Ramos (cell line): ENCODE measurements around the gene ZNF334.

Experiments used
- in situ Hi-C: fragments of 300-500 bp; cut with MboI; formaldehyde crosslinking; loops from one replicate; pipeline ENCODE4 v1.14.3; 2022; ENCODE audit warnings: low sequenced_read_pairs; ENCODE audit not compliant: unreplicated experiment

ZNF334 gene

DNA sequence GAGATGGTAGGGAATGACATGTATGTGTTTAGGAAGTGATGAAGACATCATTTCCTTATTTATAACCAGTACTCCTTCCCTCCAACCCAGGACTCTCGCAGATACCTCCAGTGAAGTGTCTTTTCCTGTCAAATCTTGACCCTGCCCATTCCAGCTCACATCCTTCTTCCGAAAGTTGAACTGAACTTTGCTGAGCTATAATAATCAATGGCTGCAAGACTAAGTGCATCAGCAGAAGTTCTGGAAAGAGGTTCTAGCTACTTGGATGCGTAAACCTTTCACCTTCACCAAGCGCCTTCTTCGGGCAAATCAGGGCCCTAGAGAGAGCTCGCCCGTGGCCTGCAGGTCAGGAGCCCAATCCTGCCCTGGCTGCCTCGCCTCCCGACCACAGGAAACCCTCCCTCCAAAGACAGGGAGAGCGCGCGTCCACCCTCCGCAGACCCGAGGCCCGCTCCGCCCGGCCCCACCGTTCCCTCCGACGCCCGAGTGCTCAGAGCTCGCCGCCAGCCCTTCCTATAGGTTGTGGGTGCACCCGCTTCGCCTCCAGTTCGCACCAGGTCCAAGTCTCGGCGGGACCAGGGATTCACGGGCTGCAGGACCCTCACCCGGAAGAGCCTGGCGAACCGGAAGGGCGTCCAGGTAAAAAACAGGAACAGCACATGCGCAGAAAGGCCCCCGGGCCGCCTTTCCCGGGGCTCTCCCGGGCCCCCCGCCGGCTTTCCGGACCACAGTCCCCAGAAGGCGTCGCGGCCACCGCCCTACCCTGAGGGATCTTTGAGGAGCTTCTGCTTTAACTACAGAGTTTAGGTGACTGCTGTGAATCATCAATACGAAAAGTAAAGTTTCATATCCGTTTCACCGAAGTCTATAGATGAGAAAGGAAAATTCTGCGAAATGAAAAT is at the start of gene ZNF334:
ZNF334 (minus strand) TSS at position 617 of the 902 bp plus-strand sequence. CDS start 1,457 bp downstream, outside the sequence.
- in situ Hi-C loops: no loop called here

DNA sequence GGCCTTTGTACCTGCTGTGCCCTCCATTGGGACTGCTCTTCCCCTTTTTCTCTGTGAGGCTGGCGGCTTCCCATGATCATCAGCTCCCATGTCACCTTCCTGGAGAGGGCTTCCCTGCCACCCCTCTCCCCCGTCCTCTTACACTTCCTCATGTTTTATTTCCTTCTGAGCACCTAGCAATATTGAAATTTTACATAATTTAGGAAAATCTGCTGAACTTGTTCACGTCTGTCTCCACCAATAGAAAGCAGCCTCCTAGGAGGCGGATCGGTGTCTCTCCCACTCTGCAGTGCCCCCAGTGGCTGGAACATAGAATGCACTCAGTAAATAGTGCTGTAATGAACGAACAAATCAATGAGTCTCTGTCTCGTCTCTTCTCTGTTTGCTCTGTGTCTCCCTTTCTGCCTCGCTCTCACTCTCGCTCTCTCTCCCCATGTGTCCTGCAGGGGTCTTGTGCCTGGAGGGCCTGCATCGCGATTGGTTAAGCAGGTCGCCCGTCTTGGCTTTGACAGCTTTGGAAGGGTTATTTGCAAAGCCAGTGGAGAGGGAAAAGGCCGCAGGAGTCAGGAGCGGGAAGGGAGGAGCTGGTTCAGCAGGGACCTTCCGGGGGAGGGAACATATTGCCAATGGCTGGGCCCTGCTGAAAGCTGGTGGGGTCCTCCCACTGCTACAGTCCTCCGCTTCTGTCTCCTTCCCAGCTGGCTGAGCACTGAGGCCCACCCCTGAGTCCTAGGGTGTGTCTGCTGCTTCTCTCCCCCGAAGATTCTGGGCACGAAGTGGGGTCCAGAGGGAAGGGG is 49.2 kb upstream of the ZNF334 start:
- in situ Hi-C loops: no loop called here

DNA sequence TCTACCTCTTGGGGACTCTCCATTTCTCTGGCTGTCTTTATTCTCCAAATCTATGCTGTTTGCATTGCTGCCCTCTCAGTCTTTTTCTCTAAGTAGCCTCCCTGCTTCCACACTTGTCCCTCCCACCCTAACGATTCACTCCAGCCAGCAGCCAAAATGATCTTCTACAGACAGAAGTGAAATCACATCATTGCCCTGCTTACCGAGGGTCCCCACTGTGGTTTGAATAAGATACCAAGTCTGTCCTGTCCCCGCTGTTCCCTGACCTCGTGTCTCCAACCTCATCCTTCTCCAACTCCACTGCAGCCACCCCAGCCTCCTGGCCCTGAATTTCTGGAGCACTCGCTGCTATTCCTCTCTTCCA is 48.6 kb upstream of the ZNF334 start:
- in situ Hi-C loops: no loop called here

DNA sequence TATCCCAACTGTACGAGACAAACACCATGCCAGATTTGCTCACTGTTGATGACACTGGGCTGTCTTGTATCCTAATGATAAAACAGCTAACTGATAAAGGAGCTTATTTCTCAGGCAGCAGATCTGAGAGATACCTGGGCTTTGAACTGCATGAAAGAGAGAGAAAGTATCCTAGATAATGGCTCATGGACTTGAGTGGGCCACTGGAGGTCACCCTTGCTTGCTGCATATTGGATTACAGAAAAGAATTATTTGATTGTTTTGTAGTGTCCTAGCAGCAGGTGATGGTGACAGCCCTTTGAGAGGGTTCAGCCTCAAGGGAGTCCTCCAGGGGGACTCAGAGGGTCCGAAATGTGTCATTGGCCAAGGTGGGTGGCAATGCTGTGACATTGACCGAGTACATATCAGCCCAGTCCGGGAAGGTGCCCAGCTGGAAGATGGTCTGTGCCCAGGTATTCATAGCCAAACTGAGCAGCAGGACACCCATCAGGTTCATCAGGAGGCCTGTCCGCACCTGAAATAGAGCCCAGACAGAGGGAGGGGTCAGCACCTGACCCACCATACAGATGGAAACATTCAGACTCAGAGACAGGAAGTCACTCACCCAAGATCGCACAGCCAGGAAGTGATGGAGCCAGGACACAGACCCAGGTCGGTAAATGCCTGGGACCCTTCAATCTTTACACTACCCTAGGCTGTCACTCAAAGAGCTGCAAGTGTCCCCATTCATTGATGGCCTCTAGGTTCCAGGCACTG is 46.5 kb upstream of the ZNF334 start:
- in situ Hi-C loops: no loop called here

DNA sequence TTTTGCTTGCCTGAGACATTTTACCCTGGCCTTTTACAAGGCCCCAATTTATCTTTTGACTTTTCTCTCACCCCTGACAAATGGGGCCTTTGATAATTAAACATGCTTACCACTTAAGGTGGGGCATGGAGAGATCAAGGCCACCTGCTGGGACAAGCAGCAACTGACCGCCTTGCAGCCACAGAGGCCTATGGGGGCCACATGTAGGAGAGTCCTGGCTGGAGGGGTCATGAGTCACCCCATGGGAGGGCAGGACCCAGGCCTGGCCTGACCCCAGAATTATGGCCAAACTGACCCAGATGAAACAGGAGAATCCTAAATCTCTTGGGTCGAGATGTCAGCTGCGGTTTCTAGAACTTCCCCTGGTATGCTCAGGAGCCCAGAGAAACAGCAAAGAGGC is 45.6 kb upstream of the ZNF334 start:
- in situ Hi-C loops: no loop called here

DNA sequence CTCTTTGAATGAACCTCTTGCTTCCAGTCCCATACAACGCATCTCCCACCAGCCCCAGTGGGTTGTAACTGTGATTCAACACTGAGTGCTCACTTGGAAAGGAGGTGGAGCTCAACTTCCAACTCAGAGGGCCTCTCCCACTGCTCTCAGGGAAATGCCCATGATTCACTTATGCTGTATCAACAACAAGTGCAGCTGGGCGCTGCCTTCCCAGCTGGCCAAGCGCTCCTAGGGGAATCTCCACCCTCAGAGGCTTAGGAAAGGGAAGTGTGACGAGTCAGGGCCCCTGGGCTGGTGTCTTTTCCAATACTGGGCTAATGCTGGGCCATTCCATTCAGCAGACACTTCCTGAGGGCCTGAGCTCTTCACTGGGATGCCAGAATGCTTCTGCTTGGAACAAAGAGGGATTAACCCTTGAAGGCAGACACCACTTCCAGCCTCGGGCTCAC is 45.2 kb upstream of the ZNF334 start:
- in situ Hi-C loops: no loop called here

DNA sequence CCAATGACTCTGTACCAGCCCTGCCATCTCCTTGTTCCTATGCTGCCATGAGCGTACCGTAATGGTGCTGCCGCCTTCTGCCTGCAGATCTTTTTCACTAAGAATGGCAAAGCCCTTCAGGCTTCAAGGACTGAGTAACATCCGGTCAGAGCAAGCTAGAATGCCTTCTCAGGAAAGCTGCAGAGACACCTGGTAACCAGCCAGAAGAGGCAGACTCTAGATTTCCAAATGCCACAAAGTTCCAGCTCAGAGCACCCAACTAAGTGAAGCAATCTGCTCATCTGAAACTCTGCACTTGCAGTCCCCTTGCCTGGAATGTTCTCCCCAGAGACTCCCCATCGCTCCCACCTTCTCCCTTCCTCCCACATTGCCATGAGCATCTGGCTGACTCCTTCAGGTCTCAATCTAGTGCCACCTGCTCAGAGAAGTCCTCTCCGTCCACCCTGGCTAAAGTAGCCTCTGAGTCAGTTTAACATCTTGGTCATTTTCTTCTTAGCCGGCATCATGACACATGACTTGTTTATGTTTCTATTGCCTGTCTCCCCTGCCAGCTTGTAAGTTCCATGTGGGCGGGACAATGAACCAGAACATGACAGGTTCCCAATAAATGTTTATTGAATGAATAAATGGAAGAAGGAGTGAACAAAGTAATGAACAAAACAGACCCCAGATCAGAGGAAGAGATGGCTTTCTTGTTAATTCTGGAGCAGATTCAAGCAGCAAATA is 44.0 kb upstream of the ZNF334 start:
- in situ Hi-C loops: no loop called here

DNA sequence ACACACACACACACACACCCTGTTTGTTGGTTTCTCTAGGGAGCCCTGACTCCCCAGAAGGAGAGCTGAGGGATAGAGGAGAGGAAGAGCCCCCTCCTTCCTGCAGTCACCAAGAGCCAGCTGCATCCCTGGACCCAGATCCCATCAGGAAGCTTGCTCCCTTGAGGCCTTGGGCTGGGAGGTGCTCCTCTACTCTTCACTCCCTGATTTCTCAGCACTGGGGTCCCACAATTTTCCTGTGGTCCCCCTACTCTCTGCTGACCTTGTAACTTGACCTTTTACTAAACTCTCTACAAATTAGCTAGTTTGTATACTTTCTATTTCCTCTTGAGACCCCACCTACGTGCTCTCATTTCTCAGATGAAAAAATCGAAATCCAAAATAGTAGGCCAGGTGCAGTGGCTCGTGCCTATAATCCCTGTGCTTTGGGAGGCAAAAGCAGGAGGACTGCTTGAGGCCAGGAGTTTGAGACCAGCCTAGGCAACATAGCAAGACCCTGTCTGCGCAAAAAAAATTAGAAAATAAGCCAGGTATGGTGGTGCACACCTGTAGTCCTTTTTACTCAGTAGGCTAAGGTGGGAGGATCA is 42.1 kb upstream of the ZNF334 start:
- in situ Hi-C loops: no loop called here

DNA sequence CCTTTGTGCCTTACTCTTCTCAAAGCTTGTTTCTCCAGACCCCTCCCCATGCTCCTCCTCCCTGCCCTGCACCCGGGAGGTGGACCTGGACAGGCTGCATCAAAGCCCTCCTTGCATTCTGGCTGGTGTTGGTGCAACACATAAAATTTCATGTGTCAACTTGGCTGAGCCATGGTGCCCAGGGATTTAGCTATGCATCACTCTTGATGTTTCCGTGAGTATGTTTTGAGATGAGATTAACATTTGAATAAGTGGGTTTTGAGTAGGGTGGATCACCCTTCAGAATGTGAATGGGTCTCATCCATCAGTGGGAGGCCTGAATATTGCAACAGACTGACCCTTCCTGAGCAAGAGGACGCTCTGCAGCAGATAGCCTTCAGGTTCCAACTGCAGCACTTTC is 41.5 kb upstream of the ZNF334 start:
- in situ Hi-C loops: no loop called here

DNA sequence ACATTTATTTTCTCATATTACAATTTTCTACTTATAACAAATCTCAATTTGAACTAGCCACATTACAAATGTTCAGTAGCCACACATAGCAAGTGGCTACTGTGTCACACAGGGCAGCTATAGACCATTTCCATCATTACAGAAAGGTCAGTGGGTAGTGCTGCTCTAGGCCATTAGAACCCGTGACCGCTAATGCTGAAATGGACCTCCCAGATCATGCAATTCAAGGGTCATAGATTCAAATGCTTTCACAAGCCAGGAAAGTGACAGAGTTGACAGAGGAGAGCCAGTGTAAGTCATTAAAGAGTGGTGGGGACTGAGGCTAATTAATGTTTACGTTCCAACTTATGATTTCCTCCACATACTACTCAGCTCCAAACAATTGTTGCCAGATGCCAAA is 40.6 kb upstream of the ZNF334 start:
- in situ Hi-C loops: no loop called here

DNA sequence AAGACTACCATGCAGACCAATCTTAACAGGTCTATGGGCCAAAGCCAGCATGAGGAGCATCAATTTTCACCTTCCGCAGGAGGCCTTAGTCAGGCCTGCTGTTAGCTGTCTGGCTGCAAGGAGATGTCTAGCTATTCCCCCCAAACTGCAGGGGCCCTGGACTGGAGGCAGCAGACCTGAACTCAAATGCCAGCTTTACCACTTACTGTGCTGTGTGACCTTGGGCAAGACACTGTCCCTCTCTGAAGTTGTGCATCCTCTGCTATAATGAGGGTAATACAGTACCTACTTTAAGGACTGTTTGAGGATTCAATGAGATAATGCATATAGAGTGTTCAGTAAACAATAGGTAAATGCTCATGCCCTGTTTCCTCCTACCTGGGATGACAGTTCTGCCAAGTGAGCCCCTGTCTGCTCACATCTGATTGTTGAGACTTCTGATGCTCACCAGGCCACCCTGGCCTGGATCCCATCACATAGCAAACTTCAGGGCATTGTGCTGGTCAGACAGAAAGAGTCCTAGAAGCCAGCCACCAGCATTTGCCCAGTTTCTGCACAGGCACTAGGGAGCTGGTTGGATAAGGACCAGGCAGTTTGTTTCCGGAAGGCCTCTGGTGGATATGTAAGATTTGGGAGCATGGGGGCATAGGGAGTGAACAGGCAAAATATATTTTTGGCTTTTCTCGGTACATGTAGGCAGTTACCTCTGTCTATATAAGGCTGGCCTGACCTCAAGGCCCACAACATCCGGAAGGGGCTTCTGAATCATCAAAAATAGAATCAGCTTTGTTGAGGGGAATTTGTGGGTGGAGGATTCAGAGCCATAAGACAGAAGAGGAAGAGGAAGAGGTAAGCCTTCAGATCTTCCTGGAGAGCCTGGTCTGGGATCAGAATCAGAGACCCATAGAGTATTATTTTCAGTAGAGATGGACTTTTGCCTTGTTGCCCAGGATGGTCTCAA is 39.4 kb upstream of the ZNF334 start:
- in situ Hi-C loops: no loop called here

DNA sequence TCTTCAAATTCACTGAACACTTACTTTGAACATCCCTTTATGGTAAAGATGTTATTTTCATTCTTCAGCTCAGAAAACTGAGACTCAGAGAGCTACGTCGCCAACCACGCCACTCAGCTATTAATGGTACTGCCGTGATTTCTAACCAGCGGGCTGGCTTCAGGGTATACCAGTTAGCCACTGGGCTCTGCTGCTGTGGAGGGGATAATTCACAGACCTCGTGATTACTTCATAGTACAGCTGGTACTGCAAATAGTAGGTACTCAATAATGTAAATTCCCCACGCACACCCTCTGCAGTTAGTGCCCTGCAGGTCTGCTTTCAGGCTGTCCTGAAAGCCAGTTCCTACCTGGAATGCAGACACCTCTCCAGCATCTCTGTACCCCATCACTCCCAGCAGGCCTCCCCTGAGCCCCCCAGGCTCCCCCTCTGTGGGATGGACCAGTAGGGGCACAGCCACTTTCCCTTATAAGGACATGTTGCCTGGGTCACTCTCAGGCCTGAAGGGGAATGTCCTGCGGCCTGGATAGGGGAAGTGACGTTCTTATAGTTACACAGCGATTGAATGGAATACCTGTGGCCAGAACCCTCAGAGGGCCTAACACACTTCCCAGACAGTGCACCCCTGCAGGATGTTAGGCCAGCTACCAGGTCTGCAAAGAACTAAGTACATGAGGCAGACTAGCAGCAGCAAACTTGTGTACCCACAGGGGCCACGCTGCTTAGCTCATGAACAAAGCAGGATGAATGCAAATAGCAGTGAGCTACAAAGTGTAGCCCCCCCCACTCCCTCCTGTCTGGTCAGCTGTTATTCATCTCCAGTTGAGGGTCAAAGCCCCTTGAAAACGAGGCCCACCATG is 38.4 kb upstream of the ZNF334 start:
- in situ Hi-C loops: no loop called here

DNA sequence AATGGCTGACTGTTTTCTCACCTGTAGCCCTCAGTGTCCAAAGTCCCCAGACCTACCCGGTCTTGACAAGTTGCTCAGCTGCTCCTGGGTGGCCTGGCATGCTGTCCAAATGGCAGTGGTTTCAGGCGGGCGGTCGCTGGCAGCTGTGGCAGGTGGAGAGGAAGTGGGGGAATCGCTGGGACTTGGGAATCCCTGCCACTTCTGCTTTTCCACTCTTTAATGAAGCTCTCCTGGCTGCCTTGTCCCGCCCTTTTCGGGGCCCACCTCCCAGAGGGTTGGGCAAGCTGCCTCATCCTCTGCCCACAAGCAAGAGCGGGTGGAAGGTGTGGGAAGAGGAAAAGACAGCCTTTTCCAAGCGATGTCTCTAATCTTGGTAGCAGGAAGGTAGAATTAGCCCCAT is 37.1 kb upstream of the ZNF334 start, which contains the start of gene OCSTAMP:
OCSTAMP (minus strand) TSS at position 194 of the 400 bp plus-strand sequence; CDS start at position 100, 94 bp downstream.
- in situ Hi-C loops: no loop called here

DNA sequence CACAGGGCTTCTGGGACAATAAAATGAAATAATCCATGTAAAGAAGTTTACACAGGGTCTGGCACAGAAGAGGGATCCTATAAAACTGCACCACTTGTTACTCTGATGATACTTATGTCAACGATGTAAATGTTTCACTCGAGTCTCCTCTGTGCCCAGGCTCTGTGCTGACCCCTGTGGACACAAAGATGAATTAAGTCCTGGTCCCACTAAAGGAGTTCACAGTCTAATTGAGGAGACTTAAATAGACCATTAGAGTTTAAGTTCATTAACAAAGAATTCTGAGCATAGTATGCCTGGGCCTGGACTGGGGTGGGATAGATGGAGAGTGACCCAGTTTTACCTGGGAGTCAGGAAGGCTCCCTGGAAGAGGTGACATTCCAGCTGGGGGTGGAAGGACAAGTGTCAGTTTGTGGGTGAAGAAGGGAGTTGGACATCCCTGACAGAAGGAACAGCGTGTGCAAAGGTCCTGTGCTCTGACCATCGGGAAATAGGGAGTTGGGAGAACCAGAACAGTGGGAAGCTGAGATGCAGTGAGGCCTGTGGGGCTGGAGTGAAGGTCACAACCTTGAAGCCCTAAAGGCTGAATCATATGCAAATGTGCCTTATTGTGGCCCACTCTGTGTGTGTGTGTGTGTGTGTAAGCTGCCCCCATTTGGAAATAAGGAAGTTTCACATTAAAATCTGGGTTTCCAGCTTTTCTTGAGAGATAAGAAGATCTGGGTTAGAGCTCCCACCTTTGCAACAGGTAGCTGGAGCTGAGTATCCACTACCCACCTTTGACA is 36.0 kb upstream of the ZNF334 start:
- in situ Hi-C loops: no loop called here

DNA sequence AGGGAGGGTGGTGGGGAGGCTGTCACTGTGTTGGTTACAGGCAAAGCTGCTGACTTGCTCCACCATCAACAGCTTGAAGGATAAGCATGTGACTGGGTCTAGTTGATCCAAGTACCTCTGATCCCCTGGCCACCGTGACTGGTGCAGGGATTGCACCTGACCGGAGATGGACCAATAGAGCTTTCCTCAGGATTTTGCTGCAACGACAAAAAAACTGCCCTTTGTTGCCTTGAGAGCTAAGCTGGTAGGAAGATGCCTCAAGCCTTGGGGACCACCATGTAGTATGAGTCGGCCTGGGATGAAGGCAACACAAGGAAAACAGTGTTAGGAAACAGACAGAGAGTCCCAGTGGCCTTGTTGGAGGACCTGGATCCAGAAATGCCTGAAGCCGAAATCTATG is 35.3 kb upstream of the ZNF334 start:
- in situ Hi-C loops: no loop called here

DNA sequence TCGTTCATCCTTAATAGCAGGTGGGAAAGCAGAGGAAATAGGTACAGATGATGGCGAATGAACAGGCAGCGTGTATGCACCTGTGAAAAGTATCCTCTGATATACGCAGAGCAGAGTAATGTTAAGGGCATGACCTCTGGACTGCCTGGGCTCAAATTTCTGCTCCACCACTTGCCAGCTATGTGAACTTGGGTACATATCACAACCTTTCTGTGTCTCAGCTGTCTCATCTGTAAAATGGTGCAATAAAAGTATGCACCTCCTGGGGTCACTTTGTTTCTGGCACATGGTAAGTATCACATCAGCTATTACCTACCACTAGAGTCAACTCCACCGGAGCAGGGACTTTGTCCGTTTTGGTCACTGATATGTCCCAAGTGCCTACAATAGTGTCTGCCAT is 34.6 kb upstream of the ZNF334 start:
- in situ Hi-C loops: no loop called here

DNA sequence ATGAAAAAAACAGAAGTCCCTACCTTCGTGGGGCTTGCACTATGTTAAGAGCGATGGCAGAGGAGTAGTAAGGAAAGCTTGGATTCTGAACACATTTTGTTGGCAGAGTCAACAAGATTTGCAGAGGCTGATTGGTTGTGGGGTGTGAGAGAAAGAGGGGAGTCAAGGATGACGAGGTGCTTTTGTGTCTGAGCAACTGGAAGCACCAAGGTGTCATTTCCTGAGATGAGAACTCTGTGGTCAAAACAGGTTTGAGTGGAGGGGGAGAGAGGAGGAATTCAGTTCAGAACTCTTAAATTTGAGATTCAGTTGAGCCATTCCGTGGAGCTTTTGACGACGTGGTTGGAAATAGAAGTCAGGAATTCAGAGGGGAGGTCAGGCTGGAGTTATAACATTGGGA is 33.6 kb upstream of the ZNF334 start:
- in situ Hi-C loops: no loop called here
